IMR-90 (cell line): ENCODE data around the gene NT5C1A. TPM values are rescaled to one million over a fixed set of nuclear protein-coding genes. Genes with fewer than 3 reads are reported as not detected.

Experiments
- polyA plus RNA-seq, 3 experiments: library from polyadenylated mRNA; depleted of rRNA; stranded (reverse); fragments of >200 nt; gene quantifications; 2 replicates each; pipeline ENCODE4 v1.2.3, GENCODE V29; 2012; ENCODE audit warnings: low replicate concordance in 1 of 3
- total RNA-seq: library from RNA; depleted of rRNA; stranded (reverse); fragments of >200 nt; gene quantifications from 2 replicates; pipeline ENCODE4 v1.2.3, GENCODE V29; 2012; rRNA removed
- TF ChIP-seq, protein P1 (sequence below): fragments of 150-350 bp; IDR thresholded peaks from 2 replicates; pipeline ENCODE4 v1.6.1; 2017; ENCODE audit warnings: mild to moderate bottlenecking, antibody characterized with exemption, low read length, low read depth

NT5C1A gene
- total and polyA plus RNA-seq, 2 of the 4 experiments (the other 2 are of a cell fraction): not detected

DNA sequence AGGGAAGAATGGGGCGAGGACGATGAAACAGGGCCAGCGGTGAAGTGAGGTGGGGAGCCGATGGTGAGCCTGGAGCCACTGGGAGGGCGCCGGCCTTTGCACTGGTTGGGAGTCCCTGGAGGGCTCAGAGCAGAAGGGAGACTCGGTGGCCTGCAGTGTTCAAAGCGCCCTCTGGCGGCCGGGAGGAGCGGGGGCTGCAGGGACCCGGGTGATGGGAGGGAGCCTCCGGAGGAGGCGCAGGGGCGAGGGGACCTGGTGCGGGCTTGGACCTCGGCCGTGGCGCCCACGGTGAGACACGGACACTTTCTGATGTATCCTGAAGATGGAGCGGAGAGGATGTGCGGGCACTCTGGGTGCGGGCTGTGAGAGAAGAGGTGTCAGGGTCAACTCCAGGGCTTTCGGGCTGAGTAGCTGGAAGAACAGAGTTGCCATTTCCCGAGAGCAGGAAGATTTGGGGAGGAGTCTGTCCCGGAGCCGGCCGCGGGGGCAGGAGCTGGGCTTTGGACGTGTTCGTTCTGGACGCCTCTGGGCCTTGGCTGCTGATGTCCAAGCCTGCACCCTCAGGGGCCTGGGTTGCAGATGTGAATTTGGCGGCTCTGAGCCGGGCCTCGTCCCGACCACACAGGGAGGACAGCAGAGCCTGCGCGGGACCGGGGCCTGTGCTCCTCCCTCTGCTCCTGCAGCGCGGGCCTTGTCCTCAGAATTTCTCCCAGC, 62.1 kb downstream of the NT5C1A start (continued):
- TF ChIP-seq, protein P1, sequence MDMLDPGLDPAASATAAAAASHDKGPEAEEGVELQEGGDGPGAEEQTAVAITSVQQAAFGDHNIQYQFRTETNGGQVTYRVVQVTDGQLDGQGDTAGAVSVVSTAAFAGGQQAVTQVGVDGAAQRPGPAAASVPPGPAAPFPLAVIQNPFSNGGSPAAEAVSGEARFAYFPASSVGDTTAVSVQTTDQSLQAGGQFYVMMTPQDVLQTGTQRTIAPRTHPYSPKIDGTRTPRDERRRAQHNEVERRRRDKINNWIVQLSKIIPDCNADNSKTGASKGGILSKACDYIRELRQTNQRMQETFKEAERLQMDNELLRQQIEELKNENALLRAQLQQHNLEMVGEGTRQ: no peak

Other genes with a start within 250 kb of the NT5C1A start
- not detected in 2 replicates for gene BMP8A, start 180.5 kb downstream of the NT5C1A start, total RNA-seq
- gene BMP8A, start 180.5 kb downstream of the NT5C1A start, polyA plus RNA-seq (2012; rRNA removed): not detected in 2 replicates
- gene PABPC4, start 95.3 kb downstream of the NT5C1A start, total RNA-seq: 74.9 and 78.6 TPM in 2 replicates
- 90.3 and 108 TPM in 2 replicates for gene PABPC4, start 95.3 kb downstream of the NT5C1A start, polyA plus RNA-seq (2012; rRNA removed)
- gene HEYL, start 32.5 kb downstream of the NT5C1A start, total RNA-seq: not detected in 2 replicates
- 0.02 TPM in 1 of 2 replicates, not detected in the other for gene HEYL, start 32.5 kb downstream of the NT5C1A start, polyA plus RNA-seq (2012; rRNA removed)
- not detected in 2 replicates for gene HPCAL4, start 19.3 kb upstream of the NT5C1A start, total RNA-seq
- 0.02 TPM in 1 of 2 replicates, not detected in the other for gene HPCAL4, start 19.3 kb upstream of the NT5C1A start, polyA plus RNA-seq (2012; rRNA removed)
- gene PPIE, start 66.8 kb upstream of the NT5C1A start, total RNA-seq: 40.8 and 40.9 TPM in 2 replicates
- 61.6 and 68.1 TPM in 2 replicates for gene PPIE, start 66.8 kb upstream of the NT5C1A start, polyA plus RNA-seq (2012; rRNA removed)
- 0.18 and 0.28 TPM in 2 replicates for gene OXCT2, start 99.2 kb upstream of the NT5C1A start, total RNA-seq
- gene OXCT2, start 99.2 kb upstream of the NT5C1A start, polyA plus RNA-seq (2012; rRNA removed): 0.22 and 0.30 TPM in 2 replicates
- not detected in 2 replicates for gene BMP8B, start 116.8 kb upstream of the NT5C1A start, total RNA-seq
- 0.03 TPM in 1 of 2 replicates, not detected in the other for gene BMP8B, start 116.8 kb upstream of the NT5C1A start, polyA plus RNA-seq (2012; rRNA removed)
- gene TRIT1, start 211.4 kb upstream of the NT5C1A start, total RNA-seq: 27.8 and 29.2 TPM in 2 replicates
- 10.8 and 13.5 TPM in 2 replicates for gene TRIT1, start 211.4 kb upstream of the NT5C1A start, polyA plus RNA-seq (2012; rRNA removed)
- gene MYCL, start 229.8 kb upstream of the NT5C1A start, total RNA-seq: 0.56 and 0.72 TPM in 2 replicates
- gene MYCL, start 229.8 kb upstream of the NT5C1A start, polyA plus RNA-seq (2012; rRNA removed): 0.75 and 0.87 TPM in 2 replicates